Activated CD8-positive, alpha-beta memory T cell treated with anti-CD3 and anti-CD28 coated beads, Interleukin-2, amount 50 U/mL, for 24 hours (primary cell): ENCODE data around the gene TMEM41B.
A peak's percentile ranks its signal among the peaks of the same experiment; 100 is the strongest.
"Not testable (repeated sequence)": the region's sequence is repeated elsewhere in the genome, so short reads cannot be mapped to it uniquely, and the experiment has no call there.

Experiments
- DNase-seq: peaks from one replicate; pipeline ENCODE4 v3.0.0-alpha.2; 2020; ENCODE audit errors: extremely low read depth

TMEM41B gene

GRCh38 chr11:9314291-9315077, at the start of gene TMEM41B:
Gene TMEM41B (minus strand): TSS chr11:9314593. CDS start chr11:9314441, 152 bp downstream.
- peak; percentile 98 for DNase-seq

GRCh38 chr11:9362393-9362863, 48.0 kb upstream of the TMEM41B start:
- no peak for DNase-seq

- DNase-seq: not testable (repeated sequence)
These were observed 46.6 kb upstream of the TMEM41B start for GRCh38 chr11:9360862-9361622.

- DNase-seq: no peak
These were observed 42.6 kb upstream of the TMEM41B start for GRCh38 chr11:9357041-9357440.

GRCh38 chr11:9351321-9351881, 37.0 kb upstream of the TMEM41B start:
- no peak for DNase-seq

GRCh38 chr11:9347779-9348178, 33.4 kb upstream of the TMEM41B start:
- DNase-seq: not testable (repeated sequence)

- DNase-seq: no peak
These were observed 32.7 kb upstream of the TMEM41B start for GRCh38 chr11:9347100-9347499.

GRCh38 chr11:9344061-9344680, 29.8 kb upstream of the TMEM41B start:
- no peak for DNase-seq

GRCh38 chr11:9341638-9342178, 27.3 kb upstream of the TMEM41B start:
- DNase-seq: no peak

GRCh38 chr11:9332655-9333054, 18.3 kb upstream of the TMEM41B start:
- no peak for DNase-seq

GRCh38 chr11:9330387-9331384, 16.3 kb upstream of the TMEM41B start:
- DNase-seq: no peak

- no peak for DNase-seq
These were observed 5.7 kb upstream of the TMEM41B start for GRCh38 chr11:9320047-9320446.

- not testable (repeated sequence) for DNase-seq
These were observed 5.1 kb upstream of the TMEM41B start for GRCh38 chr11:9319377-9320001.

GRCh38 chr11:9318442-9319376, 4.3 kb upstream of the TMEM41B start:
- DNase-seq: not testable (repeated sequence)

GRCh38 chr11:9316334-9316733, 1.9 kb upstream of the TMEM41B start:
- DNase-seq: no peak

- DNase-seq: no peak
These were observed 790 bp upstream of the TMEM41B start for GRCh38 chr11:9315078-9315688.

GRCh38 chr11:9313648-9314290, 624 bp downstream of the TMEM41B start:
- no peak for DNase-seq

GRCh38 chr11:9310485-9311090, 3.8 kb downstream of the TMEM41B start:
- DNase-seq: no peak
